Activated T-helper 9 cell treated with anti-CD3 and anti-CD28 coated beads, Interleukin-2, amount 50 U/mL, for 16 hours (primary cell): ENCODE measurements around the gene SCN5A.

Experiments
- DNase-seq: peaks from one replicate; pipeline ENCODE4 v3.0.0-alpha.2; 2020; ENCODE audit warnings: low read depth

Gene SCN5A

DNA sequence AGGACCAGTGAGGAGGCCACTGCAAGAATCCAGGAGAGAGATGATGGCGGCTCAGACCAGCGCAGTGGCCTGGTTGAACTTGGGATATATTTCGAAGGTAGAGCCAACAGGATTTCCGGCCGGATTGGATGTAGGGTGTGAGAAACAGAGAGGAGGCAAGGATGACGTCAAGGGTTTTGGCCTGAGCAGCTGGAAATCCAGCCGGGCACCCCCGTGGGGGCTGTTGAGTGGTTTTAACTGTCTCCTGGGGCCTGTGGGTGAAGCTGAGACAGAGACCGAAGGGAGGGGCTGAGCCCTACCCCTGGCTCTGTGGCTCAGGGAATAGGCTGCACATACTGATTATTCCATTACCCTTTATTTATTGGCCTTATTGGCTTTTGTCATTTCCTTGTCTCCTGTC lies 107.7 kb downstream of the SCN5A start:
- no peak for DNase-seq

- no peak for DNase-seq
Measured at GRCh38 chr3:38538773-38539353, 110.6 kb downstream of the SCN5A start.

- no peak for DNase-seq
Measured at GRCh38 chr3:38536671-38537070, 112.8 kb downstream of the SCN5A start.

- no peak for DNase-seq
Measured at GRCh38 chr3:38534604-38535003, 114.9 kb downstream of the SCN5A start.

DNA sequence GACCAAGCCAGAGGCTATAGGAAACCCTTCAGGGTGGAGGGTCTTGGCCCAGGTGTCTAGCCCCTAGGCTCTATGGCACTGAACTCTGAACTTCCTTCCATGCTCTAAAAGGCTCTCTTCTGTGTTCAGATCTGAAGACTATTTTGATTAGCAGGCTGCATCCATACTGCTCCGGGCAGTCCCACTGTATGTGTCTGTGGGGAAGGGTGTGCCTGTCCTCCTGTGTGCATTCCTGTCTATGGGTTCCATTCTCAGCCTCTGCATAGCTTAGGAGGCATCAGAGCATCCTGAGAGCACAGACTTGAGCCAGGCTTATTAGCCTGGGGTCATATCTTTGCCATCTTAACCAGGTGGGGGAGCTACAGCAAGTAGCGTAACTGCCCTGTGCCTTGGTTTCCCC lies 115.3 kb downstream of the SCN5A start:
- no peak for DNase-seq

GRCh38 chr3:38533285-38533976 lies 116.1 kb downstream of the SCN5A start:
- no peak for DNase-seq

GRCh38 chr3:38532529-38532928 lies 117.0 kb downstream of the SCN5A start:
- DNase-seq: no peak

DNA sequence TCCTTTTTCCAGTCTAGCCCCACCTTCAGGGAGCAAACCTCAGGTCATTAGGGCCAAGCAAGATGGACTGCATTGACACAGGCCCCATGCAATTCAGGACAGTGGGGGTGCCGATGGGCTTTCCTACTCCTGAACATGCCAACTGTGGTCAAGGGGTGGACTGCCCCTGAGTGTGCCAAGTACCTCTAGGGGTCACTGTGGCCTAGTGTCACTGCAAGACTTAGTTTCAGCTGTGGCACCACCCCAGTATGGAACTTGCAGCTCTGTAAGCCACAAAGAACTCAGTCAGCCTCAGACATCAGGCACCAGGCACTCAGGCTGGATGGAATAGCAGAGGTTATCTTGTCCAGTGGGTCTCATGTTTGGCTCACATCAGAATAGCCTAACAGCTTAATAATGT lies 121.0 kb downstream of the SCN5A start:
- DNase-seq: no peak

DNA sequence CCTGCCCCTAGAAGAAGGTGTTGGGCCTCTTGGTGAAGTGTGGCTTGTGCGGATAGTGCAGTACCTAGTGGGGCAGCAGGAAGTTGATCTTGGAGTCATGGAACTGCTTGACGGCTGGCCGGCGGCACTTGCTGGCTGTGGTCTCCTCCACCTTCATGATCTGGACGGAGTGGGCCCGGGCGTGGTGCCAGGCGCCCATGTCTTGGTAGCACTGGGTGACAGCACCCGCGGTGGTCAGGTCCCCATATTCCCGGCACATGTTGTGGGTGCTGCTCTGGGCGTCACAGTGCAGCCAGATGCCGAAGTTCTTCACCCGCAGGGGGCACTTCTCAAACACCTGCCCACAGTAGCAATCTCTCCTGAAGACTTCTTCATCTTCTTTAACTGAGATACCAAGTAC lies 122.7 kb downstream of the SCN5A start:
- DNase-seq: no peak

GRCh38 chr3:38524141-38524739 lies 125.2 kb downstream of the SCN5A start:
- no peak for DNase-seq

DNA sequence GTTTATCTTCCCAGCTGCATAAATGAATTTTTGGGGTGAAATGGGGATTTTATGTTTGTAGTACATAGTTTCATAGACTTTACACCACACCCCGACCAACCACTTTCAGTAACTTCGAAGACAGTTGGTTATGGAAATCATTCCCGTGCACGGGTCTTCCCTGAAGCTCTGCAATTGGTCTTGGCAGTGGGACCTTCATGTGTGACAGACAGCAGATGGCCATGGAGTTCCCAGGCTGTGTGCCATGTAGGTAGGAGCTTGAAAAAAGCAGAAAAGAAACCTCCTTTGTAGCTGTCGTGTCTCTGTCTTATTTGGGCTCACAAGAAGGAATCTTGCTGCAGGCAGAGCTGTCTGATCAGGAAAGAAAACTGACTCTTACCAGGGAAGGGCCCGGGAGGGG lies 127.5 kb downstream of the SCN5A start:
- DNase-seq: no peak

GRCh38 chr3:38521391-38521987 lies 128.0 kb downstream of the SCN5A start:
- peak; percentile 33 for DNase-seq

DNA sequence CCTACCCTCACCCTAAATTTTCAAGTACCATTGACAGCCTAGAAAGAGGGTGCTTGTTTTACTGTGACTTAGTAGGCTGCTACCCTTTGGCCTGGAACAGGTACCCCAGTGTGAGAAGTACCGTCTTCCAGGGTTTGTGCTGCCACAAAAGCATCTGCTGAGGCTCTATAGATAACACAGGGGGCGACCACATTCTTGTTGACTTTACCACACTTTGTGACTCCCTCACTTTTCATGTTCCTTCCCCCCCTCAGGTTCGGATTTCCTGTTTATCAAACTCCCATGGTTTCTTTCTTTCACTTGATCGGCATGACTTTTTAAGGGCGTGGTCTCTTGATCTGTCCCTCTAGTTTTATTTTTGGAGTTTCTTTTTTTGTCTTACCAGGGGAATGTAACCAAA lies 129.8 kb downstream of the SCN5A start:
- no peak for DNase-seq

- DNase-seq: no peak
Measured at GRCh38 chr3:38519000-38519399, 130.5 kb downstream of the SCN5A start.

DNA sequence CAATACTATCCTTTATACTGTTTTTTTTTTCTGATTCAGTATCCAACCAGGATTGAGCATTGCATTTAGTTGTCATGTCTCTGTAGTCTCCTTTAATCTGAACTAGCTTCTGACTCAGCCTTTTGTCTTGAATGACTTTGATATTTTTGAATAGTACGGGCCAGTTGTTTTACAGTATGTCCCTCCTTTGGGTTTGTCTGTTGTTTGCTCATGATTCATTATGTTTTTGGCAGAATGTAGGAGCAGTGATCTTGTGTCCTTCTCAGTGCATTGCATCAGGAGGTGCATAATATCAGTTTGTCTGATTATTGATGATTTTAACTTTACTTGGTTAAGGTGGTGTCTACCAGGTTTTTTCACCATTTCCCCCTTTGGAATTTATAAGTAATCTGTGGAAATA lies 132.8 kb downstream of the SCN5A start:
- no peak for DNase-seq

GRCh38 chr3:38515367-38515766 lies 134.1 kb downstream of the SCN5A start:
- DNase-seq: no peak

GRCh38 chr3:38511546-38511945 lies 137.9 kb downstream of the SCN5A start:
- no peak for DNase-seq

DNA sequence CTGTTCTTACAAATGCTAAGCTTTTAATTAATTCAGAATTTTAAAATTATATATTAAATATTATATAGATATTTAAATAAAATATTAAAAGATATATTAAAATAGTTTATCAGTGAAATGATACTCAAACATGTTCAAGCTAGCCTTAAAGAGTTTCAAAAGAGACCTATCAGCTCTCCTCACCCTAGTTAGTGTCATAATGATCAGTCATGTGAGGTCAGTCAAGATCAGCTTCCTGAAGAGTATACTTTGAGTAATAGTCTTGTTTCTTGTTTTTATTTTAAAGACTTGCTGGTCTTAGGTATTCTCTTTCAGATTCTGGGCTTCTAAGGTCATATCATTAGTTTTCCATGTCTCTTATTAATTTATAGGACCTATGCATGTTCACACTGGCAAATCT lies 138.9 kb downstream of the SCN5A start:
- no peak for DNase-seq

DNA sequence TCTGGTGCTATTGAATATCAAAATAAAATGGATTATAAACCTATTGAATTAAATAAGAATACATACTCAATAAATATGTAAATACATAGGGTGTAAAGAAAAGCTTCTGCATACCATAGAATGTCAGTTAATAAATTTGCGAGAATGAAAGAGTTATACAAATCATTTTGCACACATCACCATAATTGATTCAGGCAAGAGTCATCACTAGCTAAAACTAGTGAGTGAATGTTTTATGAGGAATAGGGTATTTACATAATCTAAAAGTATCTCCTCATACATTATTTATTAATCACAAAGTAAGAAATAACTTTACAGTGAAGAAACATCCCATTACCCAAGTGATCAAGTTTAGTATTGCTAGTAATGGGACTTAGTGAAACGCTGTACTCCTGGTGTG lies 139.8 kb downstream of the SCN5A start:
- no peak for DNase-seq

DNA sequence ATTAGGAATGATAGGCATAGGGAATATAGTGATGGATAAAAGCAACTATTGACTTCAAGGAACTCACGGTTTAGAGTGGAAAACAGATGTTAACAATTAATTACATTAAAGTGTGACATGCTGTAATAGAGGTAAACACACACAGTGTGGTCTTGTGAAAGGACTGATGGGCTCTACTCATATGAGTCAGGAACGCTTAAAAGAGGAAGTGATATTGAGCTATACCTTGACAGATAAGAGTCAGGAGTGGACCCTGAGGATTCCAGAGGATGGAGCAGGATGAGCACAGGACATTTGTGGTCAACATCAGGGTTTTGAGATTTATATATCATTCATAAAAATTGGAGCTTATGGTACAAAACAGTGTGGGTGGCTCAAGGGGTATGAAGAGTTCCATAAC lies 142.4 kb downstream of the SCN5A start:
- no peak for DNase-seq

DNA sequence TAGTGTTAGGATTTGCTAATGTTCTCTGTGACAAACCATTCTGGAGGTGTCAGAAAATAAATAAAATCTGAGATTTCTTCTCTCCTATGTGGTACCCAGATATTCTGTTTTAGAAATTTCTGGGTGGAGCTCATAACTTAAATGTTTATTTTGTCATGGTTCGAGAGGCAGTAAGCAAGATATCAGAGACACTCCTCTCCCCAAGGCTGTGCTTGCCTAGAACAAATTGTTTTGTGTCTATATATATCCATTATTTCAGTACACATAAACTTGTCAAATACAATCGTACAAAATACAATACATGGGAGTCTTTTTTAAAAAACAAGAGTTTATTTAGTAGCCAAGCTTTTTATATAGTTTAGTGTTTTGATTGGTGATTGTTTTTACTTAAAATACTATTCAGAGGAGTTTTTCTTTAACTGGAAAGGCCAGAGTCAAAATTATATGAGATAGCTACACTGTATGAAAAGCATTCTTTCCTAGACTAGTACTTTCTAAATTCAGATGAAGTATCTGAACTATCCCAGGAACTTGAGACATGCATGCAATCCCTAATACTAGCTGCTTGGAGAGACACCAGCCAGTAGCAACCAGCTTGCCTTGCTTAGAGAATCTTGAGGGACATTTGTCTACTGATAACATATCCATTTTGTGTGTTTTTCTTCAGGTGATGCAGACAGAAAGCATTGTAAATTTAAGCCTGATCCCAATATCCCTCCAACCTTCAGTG lies 148.6 kb downstream of the SCN5A start:
- no peak for DNase-seq
